IPS-15b (cell line): ENCODE data around the gene VGLL4.
A peak's percentile ranks its signal among the peaks of the same experiment; 100 is the strongest.

Experiments used
- H3K27me3 ChIP-seq: one replicate; pipeline ENCODE4 v1.6.1; 2013; ENCODE audit warnings: low read length; ENCODE audit not compliant: control insufficient read depth, insufficient read depth
- H3K36me3 ChIP-seq: one replicate; pipeline ENCODE4 v1.6.1; 2013; ENCODE audit warnings: low read length; ENCODE audit not compliant: control insufficient read depth, insufficient read depth
- H3K4me1 ChIP-seq: one replicate; pipeline ENCODE4 v1.6.1; 2013; ENCODE audit warnings: mild to moderate bottlenecking, low read length; ENCODE audit not compliant: control insufficient read depth, insufficient read depth
- H3K4me3 ChIP-seq: one replicate; pipeline ENCODE4 v1.5.1; 2013; ENCODE audit warnings: low read depth, low read length
- H3K9ac ChIP-seq: one replicate; pipeline ENCODE4 v1.6.1; 2013; ENCODE audit warnings: low read depth, mild to moderate bottlenecking, low read length
- H3K9me3 ChIP-seq: one replicate; pipeline ENCODE4 v1.6.1; 2013; ENCODE audit warnings: mild to moderate bottlenecking, low read length; ENCODE audit not compliant: control insufficient read depth, insufficient read depth

Gene VGLL4

GRCh38 chr3:11547498-11547897 is 96.2 kb downstream of the VGLL4 start:
- Histone ChIP-seq H3K36me3 (no peaks in the 10 kb centered on the region), H3K9ac (no peak overlapping the region), H3K4me3 (no peak overlapping the region), H3K9me3 (no peaks in the 10 kb centered on the region), H3K4me1 (no peaks in the 10 kb centered on the region), H3K27me3 (no peaks in the 10 kb centered on the region)

- Histone ChIP-seq H3K4me3 (no peak overlapping the region), H3K9ac (no peak overlapping the region), H3K27me3 (no peaks in the 10 kb centered on the region), H3K4me1 (no peaks in the 10 kb centered on the region), H3K36me3 (no peaks in the 10 kb centered on the region), H3K9me3 (no peaks in the 10 kb centered on the region)
These were observed 96.9 kb downstream of the VGLL4 start for GRCh38 chr3:11546657-11547302.

GRCh38 chr3:11545186-11545851 is 98.4 kb downstream of the VGLL4 start:
- peak overlapping the region; percentile 37 for H3K9ac ChIP-seq
- no peaks in the 10 kb centered on the region for H3K36me3 ChIP-seq
- no peaks in the 10 kb centered on the region for H3K4me1 ChIP-seq
- H3K9me3 ChIP-seq, result no peaks in the 10 kb centered on the region
- H3K27me3 ChIP-seq, result no peaks in the 10 kb centered on the region
- H3K4me3 ChIP-seq, result no peak overlapping the region

- Histone ChIP-seq H3K27me3 (no peaks in the 10 kb centered on the region), H3K9ac (no peak overlapping the region), H3K9me3 (no peaks in the 10 kb centered on the region), H3K4me3 (no peak overlapping the region), H3K4me1 (no peaks in the 10 kb centered on the region), H3K36me3 (no peaks in the 10 kb centered on the region)
These were observed 99.1 kb downstream of the VGLL4 start for GRCh38 chr3:11544412-11545181.

GRCh38 chr3:11543948-11544387 is 99.7 kb downstream of the VGLL4 start:
- Histone ChIP-seq H3K36me3 (no peaks in the 10 kb centered on the region), H3K27me3 (no peaks in the 10 kb centered on the region), H3K4me3 (no peak overlapping the region), H3K9me3 (no peaks in the 10 kb centered on the region), H3K4me1 (no peaks in the 10 kb centered on the region), H3K9ac (no peak overlapping the region)

GRCh38 chr3:11543141-11543947 is 100.4 kb downstream of the VGLL4 start:
- H3K9ac ChIP-seq, result no peak overlapping the region
- no peaks in the 10 kb centered on the region for H3K4me1 ChIP-seq
- no peaks in the 10 kb centered on the region for H3K9me3 ChIP-seq
- H3K36me3 ChIP-seq, result no peaks in the 10 kb centered on the region
- H3K4me3 ChIP-seq, result no peak overlapping the region
- no peaks in the 10 kb centered on the region for H3K27me3 ChIP-seq

GRCh38 chr3:11542551-11542950 is 101.2 kb downstream of the VGLL4 start:
- no peaks in the 10 kb centered on the region for H3K27me3 ChIP-seq
- H3K36me3 ChIP-seq, result no peaks in the 10 kb centered on the region
- H3K4me3 ChIP-seq, result no peak overlapping the region
- H3K9me3 ChIP-seq, result no peaks in the 10 kb centered on the region
- no peak overlapping the region for H3K9ac ChIP-seq
- no peaks in the 10 kb centered on the region for H3K4me1 ChIP-seq

GRCh38 chr3:11541321-11542303 is 102.1 kb downstream of the VGLL4 start:
- Histone ChIP-seq H3K4me1 (no peaks in the 10 kb centered on the region), H3K9ac (no peak overlapping the region), H3K4me3 (no peak overlapping the region), H3K27me3 (no peaks in the 10 kb centered on the region), H3K9me3 (no peaks in the 10 kb centered on the region), H3K36me3 (no peaks in the 10 kb centered on the region)

GRCh38 chr3:11539677-11540076 is 104.0 kb downstream of the VGLL4 start:
- Histone ChIP-seq H3K9ac (no peak overlapping the region), H3K36me3 (no peaks in the 10 kb centered on the region), H3K9me3 (no peaks in the 10 kb centered on the region), H3K4me1 (no peaks in the 10 kb centered on the region), H3K4me3 (no peak overlapping the region), H3K27me3 (no peaks in the 10 kb centered on the region)

- no peak overlapping the region for H3K9ac ChIP-seq
- H3K9me3 ChIP-seq, result no peaks in the 10 kb centered on the region
- H3K4me1 ChIP-seq, result no peaks in the 10 kb centered on the region
- H3K4me3 ChIP-seq, result no peak overlapping the region
- no peaks in the 10 kb centered on the region for H3K36me3 ChIP-seq
- no peaks in the 10 kb centered on the region for H3K27me3 ChIP-seq
These were observed 104.5 kb downstream of the VGLL4 start for GRCh38 chr3:11539218-11539617.
